C4-2B (cell line): ENCODE measurements around the gene NRIP1.

Experiments
- H3K27ac ChIP-seq: fragments of 450-650 bp; 2 replicates; pipeline ENCODE4 v1.5.1; 2017
- ZFX ChIP-seq: fragments of 450-650 bp; IDR thresholded peaks from 2 replicates; pipeline ENCODE4 v1.6.1; 2017
- TF ChIP-seq, protein P1 (sequence below): fragments of 450-650 bp; conservative IDR thresholded peaks from 2 replicates; pipeline ENCODE4 v1.5.1; 2017; ENCODE audit warnings: mild to moderate bottlenecking

NRIP1 gene

DNA sequence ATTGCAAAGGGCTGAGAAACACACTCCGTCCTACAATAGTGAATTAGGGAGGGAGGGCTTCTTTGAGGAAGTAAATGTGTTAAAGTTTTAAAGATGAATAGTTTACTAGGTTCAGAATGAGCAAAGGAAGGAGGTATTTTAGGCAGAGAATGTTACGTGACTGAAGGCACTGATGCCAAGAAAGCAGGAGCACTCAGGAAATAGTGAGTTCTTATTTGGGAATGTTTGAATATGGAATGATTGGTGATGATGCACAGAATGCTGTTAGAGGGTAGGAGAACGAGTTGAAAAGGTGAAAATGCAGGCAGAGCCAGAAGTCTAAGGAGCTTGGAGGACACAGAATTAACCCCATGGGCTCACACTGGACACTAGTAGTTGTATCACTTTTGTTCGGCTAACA is 108.0 kb downstream of the NRIP1 start:
- peak overlapping the region; percentile 61 for H3K27ac ChIP-seq
- TF ChIP-seq ZFX, result no peak
- TF ChIP-seq, protein P1, sequence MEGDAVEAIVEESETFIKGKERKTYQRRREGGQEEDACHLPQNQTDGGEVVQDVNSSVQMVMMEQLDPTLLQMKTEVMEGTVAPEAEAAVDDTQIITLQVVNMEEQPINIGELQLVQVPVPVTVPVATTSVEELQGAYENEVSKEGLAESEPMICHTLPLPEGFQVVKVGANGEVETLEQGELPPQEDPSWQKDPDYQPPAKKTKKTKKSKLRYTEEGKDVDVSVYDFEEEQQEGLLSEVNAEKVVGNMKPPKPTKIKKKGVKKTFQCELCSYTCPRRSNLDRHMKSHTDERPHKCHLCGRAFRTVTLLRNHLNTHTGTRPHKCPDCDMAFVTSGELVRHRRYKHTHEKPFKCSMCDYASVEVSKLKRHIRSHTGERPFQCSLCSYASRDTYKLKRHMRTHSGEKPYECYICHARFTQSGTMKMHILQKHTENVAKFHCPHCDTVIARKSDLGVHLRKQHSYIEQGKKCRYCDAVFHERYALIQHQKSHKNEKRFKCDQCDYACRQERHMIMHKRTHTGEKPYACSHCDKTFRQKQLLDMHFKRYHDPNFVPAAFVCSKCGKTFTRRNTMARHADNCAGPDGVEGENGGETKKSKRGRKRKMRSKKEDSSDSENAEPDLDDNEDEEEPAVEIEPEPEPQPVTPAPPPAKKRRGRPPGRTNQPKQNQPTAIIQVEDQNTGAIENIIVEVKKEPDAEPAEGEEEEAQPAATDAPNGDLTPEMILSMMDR, result no peak

DNA sequence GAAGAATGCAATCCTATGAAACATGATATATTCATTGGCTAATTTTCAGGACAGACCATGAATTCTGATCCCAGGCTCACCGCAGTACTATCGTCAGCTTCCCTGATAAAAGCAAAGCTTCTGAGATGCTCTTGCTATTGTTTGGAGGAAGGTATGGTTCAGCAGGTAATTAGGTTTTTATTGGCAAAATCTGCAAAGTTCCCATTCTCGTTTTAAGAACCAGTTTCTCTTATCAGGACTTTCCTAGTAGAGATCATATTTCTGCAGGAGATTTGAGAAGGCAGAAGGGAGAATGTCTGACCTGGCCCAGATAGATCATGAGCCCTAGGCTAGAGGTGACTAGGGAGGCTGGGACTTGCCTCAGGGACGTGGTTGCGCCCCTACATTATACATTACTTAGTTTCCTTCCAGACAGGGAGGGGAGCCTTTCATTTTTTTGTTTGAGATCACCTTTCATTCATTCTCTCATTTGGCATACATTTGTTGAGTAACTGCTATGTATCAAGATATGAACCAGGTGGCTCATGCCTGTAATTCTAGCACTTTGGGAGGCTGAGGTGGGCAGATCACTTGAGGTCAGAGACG is 108.8 kb downstream of the NRIP1 start:
- peak overlapping the region; percentile 61 for H3K27ac ChIP-seq
- TF ChIP-seq, protein P1, result no peak
- no peak for TF ChIP-seq ZFX

- TF ChIP-seq ZFX, result no peak
- TF ChIP-seq, protein P1, result no peak; the same call in 1 of the 2 replicates
- H3K27ac ChIP-seq, result no peak overlapping the region
These were observed 111.9 kb downstream of the NRIP1 start for GRCh38 chr21:14952916-14953315.

DNA sequence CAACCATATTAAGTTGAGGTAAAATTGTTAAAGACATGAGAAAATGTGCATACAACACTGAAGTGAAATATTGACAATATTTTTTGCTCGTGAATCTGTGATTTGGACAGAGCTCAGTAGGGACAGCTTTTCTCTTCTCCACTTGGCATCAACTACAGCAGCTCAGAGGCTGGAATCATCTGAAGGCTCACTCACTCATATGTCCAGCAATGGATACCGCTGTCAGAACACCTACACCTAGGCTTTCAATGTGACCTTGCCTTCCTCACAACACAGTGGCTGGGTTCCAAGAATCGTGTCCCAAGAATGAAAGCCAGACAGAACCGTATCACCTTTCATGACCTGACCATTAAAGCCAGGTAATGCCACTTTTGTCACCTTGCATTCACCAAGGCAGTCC is 115.2 kb downstream of the NRIP1 start:
- no peak for TF ChIP-seq ZFX
- TF ChIP-seq, protein P1, result no peak
- no peak overlapping the region for H3K27ac ChIP-seq

DNA sequence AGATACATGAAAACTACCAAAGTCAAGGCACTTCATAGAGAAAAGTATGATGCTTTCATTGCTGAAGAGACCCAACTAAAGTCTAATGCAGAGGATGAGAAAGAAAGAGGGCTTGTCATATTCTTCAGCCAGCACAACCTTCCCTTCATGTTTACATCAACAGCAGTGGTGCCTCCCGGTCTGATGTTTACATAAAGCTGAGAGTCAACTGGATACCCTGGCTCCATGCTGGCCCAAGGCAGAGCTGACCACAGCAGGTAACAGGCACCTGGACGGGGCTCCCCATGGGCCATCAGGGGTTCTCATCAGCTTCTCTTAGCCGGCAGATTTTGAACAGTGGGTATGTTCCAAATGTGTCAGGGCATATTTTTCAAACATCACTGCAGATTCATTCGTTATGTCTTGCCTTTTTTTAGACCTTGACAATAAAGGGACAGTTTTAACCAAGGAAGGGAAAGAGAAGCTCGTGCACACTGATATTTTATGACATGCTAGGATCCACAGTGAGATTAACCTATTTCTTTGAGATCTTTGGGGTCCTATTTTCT is 117.1 kb downstream of the NRIP1 start:
- no peak for TF ChIP-seq ZFX
- TF ChIP-seq, protein P1, result no peak
- no peak overlapping the region for H3K27ac ChIP-seq

- TF ChIP-seq, protein P1, result no peak
- no peak overlapping the region for H3K27ac ChIP-seq
These were observed 119.6 kb downstream of the NRIP1 start for GRCh38 chr21:14945176-14945575.

DNA sequence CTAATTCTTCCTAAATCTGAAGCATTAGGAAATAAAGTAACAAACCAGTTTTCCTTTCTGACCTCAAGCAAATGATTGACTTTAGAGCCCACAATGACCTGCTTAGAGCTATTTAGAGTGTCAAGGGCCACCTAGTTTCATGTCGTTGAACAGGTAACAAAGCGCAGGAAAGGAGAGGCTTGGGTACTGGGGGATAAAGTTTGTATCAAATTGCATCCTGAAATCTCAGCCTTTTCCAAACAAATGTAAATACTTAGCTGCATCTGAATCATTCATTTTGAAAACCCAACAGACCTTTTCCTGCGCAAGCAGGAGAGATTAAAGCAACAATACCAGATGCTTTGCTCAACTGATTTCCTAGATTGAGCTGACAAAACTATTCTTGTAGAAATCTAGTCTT is 121.2 kb downstream of the NRIP1 start:
- no peak overlapping the region for H3K27ac ChIP-seq
- TF ChIP-seq, protein P1, result no peak
- no peak for TF ChIP-seq ZFX
